Activated CD4-positive, alpha-beta T cell treated with anti-CD3 and anti-CD28 coated beads for 48 hours (primary cell): Measurements from ENCODE around the gene CDC42.

ENCODE experiments used
- DNase-seq: peaks from one replicate; pipeline ENCODE4 v3.0.0-alpha.2; 2020

The CDC42 gene

DNA sequence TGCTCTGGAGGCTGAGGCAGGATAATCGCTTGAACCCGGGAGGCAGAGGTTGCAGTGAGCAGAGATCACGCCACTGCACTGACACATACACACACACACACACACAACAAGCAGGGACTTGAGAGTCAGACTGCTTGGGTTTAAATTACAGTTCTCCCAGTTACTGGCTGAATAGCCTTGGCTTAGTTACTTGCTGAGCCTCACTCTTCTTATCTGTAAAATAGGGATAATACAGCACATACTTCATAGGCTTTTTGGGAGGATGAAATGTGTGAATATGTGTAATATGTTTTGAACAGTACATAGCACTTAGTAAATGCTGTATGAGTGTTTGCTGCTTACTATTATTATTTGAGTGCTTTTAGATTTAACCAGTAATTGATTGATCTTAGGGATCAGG is 23.8 kb downstream of the CDC42 start:
- DNase-seq, result no peak

DNA sequence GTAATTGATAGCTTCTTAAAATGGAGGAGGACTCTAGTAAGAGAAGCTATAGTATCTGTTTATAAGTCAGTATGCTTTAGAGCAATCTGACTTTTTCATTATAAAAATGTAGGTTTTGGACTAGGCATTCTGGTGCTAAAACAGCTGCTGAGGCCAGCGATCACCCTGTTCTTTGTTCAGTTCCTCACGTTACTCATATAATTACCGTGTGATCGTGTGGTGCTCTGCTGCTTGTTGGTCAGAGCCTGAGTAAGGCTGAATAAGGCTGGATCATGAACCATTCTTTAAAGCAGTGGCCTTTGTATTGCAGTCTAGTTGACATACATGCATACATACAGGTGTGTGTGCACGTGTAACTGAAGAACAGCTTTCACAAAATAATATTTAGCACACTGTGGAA is 25.2 kb downstream of the CDC42 start:
- DNase-seq, result no peak

DNA sequence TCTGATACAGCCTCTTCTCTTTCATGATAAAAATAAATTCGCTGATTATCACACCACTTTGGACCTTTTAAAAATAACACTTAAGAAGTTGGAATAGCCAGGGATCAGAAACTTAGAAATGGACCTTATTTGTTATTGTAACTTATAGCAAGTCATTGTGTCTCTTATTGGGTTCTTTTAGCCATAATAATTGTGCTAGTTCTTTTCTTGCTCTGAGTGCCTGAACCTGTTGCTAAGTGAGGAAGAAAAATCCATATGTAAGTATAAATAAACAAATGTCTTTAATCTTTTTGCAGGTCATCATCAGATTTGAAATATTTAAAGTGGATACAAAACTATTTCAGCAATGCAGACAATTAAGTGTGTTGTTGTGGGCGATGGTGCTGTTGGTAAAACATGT is 25.6 kb downstream of the CDC42 start:
- DNase-seq, result no peak

DNA sequence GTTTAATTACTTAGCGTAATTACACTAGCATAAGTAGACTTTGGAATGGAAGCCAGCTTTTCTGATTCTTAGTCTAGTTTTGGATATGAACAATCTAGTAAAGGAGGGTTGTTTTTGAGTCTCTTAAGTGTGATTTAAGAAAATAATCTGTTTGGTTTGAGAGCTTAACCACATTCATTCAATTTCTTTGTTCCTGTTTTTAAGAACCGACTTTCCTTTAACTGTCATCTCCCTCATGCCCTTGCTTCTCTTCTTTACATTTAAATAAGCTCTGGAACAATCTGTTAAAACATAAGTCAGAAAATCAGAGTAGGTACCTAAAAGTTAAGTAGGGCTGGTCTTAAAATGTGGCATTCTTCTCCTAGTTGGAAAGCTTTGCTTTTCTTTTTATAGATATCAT is 27.7 kb downstream of the CDC42 start:
- DNase-seq, result no peak

DNA sequence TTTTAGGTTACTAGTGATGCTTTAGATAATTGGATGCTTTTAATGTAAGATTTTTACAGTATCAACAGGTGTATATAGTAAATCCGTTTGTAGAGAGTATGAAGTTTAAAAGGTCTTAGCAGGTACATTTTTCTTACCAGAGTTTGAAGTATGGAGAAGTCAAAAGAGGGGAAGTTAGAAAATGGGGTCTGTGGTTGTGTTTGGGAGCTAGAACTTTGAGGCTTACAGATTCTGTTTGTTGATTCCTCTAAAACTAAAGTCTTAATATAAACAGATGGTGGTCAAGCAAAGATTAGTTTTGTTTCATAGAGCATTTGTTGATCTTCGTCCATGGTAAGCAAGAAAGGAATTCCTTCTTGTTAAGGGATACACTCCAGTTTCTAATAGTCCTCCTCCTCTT is 35.8 kb downstream of the CDC42 start:
- no peak for DNase-seq

DNA sequence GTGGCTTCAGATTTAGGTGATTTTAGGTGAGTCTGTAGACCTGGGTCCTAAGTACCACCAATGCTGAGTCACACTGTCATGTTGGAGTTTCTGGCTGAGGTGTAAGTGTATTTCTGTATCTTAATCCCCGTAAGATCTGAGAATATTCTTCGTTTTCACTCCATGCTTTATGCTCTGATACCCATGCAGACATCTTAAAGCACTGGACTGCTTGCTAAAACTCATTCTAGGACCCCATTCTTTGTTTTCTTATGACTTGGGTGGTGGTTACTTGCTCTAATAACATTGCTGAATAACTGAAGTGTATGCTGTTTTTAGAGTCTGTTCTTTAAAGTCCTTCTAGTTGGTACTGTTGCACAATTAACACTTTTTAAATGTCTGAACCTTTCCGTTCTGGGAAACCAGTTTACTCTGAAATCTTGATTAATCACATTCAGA is 36.6 kb downstream of the CDC42 start:
- DNase-seq, result peak; percentile 20

DNA sequence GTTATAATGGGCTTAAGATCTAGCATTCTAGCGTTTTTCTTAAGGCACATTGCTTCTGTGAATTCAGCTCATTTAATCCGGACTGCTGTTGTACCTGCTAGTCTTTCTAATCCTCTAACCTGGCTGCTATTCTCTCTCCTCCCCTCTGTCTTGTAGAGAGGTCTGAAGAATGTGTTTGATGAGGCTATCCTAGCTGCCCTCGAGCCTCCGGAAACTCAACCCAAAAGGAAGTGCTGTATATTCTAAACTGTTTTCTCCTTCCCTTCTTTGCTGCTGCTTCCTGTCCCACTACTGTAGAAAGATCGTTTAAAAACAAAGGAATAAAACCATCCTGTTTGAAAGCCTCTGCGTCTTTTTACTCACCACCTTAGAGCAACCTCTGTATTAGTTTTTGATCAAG is 37.3 kb downstream of the CDC42 start:
- DNase-seq, result no peak

DNA sequence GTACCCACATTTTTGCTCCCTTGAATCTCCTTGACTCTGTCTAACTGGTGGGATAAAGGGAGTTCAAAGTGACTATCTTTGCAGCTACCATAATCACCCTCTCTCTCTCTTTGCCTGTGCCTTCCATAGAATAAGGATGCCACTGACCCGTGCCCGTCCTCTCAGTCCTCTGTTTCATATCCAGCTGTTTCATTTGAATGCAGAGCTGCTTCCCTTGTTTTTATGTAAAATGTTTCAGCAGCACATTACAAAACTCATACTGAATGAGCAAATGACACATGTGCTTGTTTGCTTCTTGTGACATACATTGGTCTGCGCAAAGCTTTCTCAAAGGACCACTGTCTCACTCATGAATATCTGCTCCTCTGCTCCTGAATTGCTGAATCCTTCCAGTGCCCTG is 38.4 kb downstream of the CDC42 start:
- no peak for DNase-seq

DNA sequence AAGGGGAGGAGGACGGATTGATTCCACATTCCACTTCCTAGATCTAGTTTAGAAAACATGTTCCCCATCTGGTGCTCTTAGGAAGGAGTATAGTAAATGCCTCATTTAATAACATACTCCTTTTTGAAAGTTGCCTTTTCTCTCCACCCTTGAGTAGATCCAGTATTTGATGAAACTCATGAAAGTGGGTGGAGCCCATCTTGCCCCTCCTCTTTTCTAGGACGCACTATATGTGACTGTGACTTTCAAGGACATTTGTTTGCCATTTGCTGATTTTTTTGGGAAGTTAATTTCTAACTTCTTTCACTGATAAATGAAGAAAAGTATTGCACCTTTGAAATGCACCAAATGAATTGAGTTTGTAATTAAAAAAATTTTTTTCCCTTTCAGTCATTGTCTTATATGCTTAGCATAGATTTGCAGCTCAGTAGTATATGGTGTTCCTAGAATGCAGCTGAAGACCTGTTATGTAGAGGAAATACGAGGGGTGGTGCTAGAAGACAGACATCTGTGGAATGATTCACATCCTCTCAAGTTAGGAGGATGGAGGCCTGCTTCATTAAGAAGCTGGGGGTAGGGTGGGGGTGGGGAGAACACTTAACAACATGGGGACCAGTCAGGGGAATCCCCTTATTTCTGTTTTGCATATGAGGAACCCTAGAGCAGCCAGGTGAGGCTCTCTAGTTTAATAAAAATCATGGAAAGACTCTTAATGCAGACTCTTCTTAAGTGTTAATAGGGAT is 39.7 kb downstream of the CDC42 start:
- peak; percentile 50 for DNase-seq

DNA sequence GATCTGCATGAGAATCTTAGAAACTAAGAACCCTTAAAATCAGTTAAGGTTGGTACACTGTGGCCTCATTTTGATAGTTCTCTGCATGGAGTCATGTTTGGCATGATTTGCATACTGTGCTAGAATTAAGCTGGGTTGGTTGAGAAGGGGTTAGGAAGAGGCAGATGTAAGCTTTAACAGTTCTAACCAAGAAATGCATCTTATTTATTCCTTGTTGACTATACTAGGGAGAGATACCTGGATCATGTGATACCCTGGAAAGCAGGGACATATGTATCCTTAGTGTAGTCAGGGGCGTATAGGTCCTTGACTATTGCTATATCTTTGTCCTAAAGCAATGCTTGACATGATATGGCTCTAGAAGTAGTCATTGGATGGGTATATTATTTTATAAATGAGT is 41.0 kb downstream of the CDC42 start:
- DNase-seq, result no peak

DNA sequence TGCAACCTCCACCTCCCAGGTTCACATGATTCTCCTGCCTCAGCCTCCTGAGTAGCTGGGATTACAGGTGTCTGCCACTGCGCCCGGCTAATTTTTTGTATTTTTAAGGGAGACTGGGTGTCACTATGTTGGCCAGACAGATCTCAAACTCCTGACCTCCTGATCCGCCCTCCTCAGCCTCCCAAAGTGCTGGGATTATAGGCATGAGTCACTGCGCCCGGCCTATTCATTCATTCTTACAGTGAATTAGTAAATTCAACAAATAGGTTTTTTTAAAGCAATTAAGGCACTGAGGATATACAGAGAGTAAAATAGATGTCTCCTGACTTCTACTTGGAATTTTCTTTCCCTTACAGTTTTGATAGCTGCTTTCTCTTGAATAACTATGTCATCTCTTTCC is 43.5 kb downstream of the CDC42 start:
- DNase-seq, result no peak

DNA sequence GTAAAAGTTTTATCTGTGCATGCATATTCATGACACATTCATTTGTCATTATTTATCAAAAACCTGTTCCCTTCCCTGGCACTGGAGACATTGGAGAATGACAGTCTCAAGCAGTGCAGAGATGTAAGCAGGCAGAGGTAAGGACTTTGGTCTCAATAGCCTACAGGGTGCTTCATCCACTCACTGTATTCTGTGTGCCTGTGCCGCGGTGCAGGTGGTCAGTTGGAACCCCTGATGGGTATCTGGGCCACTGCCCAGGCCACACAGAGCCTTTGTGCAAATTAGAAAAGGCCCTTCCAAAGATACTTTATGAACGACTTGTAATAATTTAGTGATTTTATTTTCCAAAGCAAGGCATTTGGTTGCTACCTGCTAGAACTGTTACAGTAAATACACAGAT is 44.0 kb downstream of the CDC42 start:
- DNase-seq, result no peak

DNA sequence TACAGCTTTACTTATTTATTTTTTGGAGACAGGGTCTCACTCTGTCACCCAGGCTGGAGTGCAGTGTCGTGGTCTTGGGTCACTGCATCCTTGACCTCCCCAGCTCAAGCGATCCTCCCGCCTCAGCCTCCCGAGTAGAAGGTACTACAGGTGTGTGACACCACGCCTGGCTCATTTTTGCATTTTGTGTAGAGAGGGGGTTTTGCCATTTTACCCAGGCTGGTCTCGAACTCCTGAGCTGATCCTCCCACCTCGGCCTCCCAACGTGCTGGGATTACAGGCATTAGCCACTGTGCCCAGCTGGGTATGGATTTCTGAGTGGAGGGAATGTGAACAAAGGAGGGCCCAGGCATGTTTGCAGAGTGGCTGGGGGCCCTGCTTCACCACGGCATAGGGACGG is 46.2 kb downstream of the CDC42 start:
- DNase-seq, result no peak

DNA sequence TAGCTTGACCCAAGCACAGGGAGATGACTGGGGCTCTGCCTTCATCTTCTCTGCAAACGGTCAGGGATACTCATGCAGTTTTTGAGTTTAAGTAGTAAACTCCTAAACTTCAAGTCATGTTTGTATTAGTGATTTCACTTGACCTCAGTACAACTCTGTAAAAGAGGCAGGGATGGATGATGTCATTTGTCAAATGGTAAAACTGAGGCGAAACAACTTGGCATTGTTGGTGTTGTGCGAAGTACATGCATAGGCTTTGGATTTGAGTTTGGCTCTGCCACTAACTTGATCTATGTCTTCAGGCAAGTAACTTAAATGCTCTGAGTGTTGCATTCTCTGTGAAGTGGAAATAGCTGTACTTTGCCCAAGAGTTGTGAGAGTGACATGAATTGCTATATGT is 47.7 kb downstream of the CDC42 start:
- DNase-seq, result no peak

DNA sequence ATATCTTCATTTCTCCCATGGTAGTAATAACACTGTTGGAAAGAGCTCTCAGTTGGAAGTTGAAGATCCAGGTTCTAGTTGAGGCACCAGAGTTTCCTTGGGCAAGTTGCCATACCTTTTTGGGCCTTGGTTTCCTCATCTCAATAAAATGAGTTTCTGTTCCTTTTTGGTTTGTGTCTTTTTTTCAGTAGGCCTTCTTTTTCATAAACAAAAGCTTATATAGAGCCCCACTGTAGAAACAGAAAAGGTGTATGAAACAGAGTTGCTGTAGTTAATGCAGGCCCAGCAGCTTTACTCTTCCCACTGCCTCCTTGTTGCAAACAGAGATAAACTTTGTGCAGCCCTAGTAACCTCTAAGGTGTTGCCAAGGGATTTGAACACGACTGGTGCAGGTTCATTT is 48.7 kb downstream of the CDC42 start:
- no peak for DNase-seq

DNA sequence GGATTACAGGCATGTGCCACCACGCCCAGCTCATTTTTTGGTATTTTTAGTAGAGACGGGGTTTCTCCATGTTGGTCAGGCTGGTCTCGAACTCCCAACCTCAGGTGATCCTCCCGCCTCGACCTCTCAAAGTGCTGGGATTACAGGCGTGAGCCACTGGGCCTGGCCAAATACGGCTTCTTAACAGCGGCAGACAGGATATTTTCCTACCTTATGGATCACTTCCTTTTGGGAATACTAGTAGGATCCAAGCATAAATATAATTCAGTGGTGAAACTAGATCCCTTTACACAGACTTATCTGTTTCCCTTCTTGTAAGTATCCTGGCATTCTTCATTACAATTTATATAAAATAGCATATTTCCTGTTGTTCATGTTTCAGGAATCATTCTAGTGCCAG is 49.5 kb downstream of the CDC42 start:
- no peak for DNase-seq

DNA sequence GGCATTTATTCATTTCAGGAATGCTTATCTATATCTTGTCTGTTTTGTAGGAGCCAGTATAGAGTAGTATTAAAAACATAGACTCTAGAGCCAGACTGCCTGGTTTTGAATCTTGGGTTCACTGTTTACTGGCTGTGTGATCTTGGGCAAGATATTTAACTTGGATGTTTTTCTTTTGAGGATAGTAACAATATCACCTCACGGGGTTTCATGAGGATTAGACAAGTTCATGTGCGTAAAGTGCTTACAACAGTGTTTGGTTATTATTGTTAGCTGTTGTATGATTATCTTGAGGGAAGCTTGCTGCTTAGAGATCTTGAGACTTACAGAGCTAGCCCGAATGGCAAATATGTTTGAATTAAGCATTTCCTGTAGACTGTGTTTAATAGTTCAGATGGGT is 50.2 kb downstream of the CDC42 start:
- DNase-seq, result no peak

DNA sequence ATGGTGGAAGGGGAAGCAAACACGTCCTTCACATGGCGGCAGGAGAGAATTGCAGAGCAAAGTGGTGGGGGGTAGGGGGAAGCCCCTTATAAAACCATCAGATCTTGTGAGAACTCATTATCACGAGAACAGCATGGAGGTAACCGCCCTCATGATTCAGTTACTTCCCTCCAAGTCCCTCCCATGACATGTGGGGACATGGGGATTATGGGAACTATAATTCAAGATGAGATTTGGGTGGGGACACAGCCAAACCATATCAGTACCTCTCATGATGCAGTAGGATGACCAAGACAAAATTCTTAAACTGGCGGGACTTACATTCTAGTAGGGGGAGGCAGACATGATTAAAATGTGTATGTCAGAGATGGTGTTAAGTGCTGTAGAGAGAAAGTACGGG is 51.6 kb downstream of the CDC42 start:
- no peak for DNase-seq

DNA sequence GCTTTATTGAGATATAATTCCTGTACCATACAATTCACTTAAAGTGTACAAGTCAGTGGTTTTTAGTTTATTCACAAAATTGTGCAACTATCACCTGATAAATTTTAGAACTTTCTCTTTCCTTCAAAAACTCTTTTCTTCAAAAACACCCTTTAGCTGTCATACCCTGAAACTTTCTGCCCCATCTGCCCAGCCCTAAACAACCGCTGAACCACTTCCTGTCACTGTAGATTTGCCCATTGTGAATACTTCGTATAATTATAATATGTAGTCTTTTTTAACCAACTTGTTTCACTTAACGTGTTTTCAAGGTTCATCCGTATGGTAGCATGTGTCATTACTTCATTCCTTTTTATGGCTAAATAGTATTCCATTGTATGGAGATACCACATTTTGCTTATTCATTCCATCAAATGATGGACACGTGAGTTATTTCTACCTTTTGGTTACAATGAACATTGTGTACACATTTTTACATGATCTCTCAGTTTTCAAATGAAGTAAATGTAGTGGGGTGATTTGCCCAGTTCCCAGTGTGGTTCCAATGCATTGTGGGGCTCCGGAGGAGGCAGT is 52.4 kb downstream of the CDC42 start:
- peak; percentile 43 for DNase-seq

DNA sequence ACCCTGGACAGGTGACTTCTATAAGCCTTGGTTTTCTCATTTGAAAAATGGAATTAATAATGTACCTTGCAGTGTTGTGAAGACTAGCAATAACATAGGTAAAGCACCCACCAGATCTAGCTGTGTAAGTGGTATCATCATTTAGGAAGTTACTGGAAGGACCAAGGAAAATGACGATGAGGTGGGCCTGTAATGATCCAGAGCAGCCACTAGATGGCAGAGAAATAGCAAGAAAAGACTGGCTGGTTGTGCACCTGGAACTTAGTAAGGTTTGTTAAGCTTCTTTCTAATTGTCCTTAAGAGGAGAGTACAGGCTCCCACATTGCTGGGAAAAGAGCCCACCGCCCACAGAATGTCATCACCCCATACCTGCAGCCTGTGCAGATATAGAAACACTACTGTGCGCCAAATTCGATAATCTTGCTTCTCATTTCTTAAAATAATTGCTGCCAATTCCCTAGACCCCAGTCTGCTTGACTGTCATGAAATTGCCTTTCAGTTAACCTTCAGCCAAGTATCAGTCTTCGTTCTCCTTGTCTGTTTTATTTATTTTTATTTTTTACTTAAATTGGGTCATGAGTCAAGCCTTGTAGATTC is 53.2 kb downstream of the CDC42 start:
- peak; percentile 30 for DNase-seq

DNA sequence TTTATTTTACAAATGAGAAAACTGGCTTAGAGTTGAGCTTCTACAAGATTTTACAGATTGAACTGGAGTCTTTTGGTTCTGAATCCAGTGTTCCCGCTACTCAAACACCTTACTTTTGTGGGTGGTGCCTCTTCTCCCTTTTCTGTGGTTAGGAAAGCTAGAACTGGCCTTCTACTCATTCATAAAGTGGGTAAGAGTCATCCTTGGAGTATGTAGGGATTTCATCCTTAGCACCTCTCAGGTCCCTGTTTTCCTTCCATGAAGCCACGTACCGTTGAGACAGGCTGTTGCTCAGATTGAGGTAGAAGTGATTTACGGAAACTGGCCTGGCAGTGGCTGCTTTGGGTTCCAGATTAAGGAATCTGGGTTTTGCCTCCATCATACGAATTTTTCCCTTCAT is 54.6 kb downstream of the CDC42 start:
- no peak for DNase-seq

DNA sequence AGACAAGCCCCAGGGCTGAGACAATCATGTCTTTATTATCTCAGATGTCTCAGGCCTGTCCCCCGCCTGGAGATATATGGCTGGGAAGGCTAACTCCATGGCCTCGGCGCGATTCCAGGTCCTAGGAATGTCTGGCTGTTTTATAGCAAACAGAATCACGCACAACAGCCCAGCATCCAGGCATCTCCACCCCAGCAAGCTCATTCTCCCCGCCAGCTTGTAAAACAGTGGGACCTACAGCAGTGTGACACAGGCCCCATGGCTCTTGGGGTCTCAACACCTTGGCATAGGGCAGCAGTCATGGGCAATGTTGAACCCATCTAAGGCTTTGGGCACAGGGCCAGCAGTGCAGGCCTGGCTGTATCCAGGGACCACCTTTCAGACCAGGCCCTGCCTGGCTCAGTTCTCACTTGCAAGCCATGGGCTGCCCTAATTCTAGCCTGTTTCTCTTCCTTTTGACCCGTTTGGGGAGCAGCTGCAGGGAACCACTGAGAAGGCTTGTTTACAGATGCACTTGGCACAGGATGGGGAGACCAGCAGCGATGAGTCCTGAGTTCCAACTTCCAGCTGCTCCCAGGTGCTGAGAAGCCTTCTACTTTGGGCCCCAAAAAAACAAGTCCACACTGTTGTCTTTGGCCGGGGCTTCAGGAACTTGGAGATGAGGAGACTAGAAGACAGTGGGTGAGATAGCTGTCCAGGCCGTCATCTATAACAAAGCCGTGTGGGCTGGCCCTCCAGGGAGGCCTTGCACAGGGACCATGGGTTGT is 56.0 kb downstream of the CDC42 start:
- DNase-seq, result no peak

DNA sequence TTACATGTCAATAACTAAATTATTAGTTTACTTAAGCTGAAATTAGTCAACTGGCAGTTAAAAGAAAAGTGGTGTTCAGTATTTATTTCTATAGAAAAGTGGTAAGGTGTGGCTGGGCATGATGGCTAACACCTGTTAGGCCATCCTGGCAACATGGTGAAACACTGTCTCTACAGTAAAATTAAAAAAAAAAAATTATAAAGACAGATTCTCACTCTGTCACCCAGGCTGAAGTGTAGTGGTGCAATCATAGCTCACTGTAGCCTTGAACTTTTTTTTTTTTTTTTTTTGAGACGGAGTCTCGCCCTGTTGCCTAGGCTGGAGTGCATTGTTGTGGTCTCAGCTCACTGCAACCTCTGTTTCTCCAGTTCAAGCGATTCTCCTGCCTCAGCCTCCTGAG is 57.5 kb downstream of the CDC42 start:
- no peak for DNase-seq

DNA sequence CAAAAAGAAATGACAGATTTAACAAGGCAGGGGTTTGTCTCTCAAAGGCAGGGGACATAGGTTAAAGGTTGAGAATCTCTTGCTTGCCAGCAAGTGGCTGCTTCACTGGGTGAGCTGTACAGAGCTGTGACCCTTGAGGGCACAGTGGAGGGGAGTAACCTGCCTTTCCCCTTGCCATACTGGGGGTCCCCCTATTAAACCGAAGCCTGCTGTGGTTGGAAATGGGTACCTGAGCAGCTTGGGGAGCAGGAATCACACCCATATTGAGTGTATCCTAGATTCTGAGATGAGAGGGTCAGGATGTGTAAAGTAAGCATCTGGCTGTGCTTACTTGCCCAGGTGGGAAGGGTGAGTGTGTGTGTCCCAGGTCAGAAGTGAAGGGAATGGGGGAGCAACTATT is 58.6 kb downstream of the CDC42 start:
- DNase-seq, result no peak
